Left ventricle myocardium superior (tissue), 1 donor: ENCODE results near the gene ZHX3. TPM values are rescaled to one million over a fixed set of nuclear protein-coding genes. Genes with fewer than 3 reads are reported as not detected.

ENCODE experiments used
- ATAC-seq: fragments of 200-7000 bp; cut with Tn5 transposase; one replicate; pipeline ENCODE4 v1.9.1; 2020; ENCODE audit warnings: mild to moderate bottlenecking, moderate library complexity
- DNase-seq: peaks from one replicate; pipeline ENCODE4 v3.0.0-alpha.2; 2020
- intact Hi-C: fragments of 100-400 bp; cut with micrococcal nuclease; formaldehyde crosslinking; loops from one replicate; pipeline ENCODE4 v1.11.0; 2022
- total RNA-seq: library from RNA; stranded (reverse); fragmentation: NEBNext Ultra II Directional; extraction: Animal tissue kit (Norgen Biotek cat#: 25700); gene quantifications from one replicate; pipeline ENCODE4 v1.2.1, GENCODE V29; 2021
- donor health status: DM: no; HTN: yes; CAD: no; lungs with severe emphysema.

Gene ZHX3
- total RNA-seq, 1 donor from 2014 or later = 37.8 TPM

DNA sequence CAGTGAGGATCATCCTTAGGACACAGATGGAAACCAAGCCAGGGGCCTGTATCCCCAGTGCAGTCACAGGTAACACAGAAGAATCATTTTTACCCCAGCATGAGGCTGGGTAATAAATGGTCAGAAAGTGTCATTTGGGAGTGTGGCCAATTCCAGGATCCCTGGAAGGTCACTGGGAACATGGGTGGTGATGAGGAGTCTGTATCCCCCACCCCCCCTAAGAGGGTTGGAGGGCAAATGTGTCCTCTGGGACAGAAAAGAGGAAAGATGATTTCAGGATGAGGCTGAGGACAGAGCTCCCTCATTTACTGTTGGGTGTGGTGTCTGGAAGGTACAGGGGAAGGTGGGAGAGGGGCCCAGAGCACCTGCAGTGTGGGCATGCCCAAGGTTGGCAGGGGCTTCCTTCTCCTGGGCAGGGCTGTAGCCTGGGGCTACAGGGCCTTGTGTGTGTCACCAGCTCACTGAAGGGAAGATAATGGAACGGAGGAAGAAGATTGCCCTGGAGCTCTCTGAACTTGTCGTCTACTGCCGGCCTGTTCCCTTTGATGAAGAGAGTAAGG, 145.7 kb downstream of the ZHX3 start:
- no peak for ATAC-seq
- DNase-seq = no peak
- intact Hi-C loops = loop anchor here (5.0 to 10.0 kb wide), 2 partner anchors 165 to 243 kb away; no protein-coding TSS in a partner anchor

- intact Hi-C loops = loop anchor here (5.0 to 10.0 kb wide), 2 partner anchors 167 to 244 kb away; no protein-coding TSS in a partner anchor
- peak; percentile 11 for DNase-seq
- no peak for ATAC-seq
These were observed 147.0 kb downstream of the ZHX3 start for GRCh38 chr20:41170386-41171105.

DNA sequence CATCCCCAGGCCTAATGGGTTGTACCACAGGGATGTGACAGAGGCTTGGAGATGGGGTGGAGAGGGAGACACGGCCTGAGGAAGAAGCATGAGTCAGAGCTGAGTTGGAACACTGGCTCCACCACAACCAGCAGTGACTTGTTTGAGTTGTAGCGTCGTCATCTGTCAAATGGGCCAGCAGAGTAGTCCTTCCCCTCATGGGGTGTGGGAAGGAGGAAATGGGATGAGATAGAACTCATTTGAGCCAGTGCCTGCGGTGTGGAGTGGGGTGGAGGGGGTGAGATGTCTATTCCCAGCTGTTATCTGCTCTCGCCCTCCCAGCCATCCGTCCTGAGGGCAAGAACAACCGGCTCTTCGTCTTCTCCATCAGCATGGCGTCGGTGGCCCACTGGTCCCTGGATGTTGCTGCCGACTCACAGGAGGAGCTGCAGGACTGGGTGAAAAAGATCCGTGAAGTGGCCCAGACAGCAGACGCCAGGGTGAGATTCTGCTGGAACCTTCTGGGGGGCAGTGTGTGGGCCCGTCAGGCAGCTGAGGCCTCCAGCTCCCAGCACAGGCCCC, 147.7 kb downstream of the ZHX3 start:
- intact Hi-C loops = loop anchor here (5.0 to 10.0 kb wide), 2 partner anchors 167 to 245 kb away; no protein-coding TSS in a partner anchor
- DNase-seq (peak; percentile 18), ATAC-seq (no peak)

DNA sequence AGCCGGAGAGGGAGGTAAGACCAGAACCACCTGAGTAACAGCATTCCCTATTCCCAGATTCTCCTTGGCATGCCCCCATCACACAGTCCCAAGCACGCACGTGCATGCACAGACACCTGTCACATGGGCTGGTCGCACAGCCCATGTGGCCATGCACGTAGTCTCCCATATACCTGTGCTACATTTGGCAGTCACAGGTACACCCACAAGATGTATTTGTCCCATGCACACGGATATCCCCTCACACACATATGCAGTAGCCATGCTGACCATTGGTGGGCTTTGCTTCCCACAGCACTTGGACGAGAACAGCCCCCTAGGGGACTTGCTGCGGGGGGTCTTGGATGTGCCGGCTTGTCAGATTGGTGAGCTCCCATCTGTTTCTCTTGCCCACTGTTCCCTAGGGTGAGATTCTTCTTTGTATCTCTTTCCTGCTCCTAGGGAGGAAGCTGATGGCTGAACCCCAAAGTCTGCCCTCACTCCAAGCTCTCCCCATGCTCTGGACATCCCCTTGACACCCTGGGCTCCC, 148.3 kb downstream of the ZHX3 start:
- DNase-seq (peak; percentile 24), ATAC-seq (no peak)
- intact Hi-C loops = no loop called here

DNA sequence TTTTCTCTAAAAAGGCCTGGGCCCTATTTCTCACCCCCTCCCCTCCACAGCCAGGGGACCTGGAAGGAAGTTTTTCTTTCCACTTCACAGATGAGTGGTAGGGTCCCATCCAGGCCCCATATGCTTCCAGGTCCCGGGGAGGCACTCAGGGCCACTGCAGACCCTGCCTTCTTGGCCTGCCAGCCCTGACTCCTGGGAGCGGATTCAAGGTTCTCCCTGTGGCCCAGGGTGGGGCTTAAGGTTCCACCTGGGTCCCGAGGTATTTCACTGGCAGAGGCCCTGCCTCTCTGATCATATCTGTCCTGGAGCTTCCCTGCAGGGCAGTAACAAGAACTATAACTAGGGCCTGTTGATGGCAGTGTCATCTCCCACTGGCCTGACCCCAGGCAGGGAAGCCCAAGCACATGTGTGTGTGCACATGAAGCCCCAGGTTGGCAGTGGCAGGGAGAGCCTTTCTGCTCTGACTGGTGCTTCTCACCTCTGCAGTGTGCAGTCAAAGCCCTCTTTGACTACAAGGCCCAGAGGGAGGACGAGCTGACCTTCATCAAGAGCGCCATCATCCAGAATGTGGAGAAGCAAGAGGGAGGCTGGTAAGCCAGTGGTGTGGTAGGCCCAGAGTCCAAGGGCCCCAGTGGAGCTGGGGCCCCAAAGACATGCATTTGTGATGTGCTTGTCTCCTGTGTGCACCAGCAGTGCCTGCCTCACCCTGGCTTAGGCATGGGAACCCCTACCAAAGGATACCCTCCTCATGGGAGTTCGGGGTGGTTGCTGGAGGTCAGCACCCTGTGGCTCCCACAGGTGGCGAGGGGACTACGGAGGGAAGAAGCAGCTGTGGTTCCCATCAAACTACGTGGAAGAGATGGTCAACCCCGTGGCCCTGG, 149.0 kb downstream of the ZHX3 start:
- ATAC-seq (no peak), DNase-seq (peak; percentile 20)
- intact Hi-C loops = no loop called here

- ATAC-seq = no peak
- intact Hi-C loops = no loop called here
- DNase-seq = peak; percentile 9
These were observed 149.9 kb downstream of the ZHX3 start for GRCh38 chr20:41167481-41168253.

- DNase-seq = peak; percentile 9
- intact Hi-C loops = no loop called here
- ATAC-seq = no peak
These were observed 150.4 kb downstream of the ZHX3 start for GRCh38 chr20:41167118-41167470.

DNA sequence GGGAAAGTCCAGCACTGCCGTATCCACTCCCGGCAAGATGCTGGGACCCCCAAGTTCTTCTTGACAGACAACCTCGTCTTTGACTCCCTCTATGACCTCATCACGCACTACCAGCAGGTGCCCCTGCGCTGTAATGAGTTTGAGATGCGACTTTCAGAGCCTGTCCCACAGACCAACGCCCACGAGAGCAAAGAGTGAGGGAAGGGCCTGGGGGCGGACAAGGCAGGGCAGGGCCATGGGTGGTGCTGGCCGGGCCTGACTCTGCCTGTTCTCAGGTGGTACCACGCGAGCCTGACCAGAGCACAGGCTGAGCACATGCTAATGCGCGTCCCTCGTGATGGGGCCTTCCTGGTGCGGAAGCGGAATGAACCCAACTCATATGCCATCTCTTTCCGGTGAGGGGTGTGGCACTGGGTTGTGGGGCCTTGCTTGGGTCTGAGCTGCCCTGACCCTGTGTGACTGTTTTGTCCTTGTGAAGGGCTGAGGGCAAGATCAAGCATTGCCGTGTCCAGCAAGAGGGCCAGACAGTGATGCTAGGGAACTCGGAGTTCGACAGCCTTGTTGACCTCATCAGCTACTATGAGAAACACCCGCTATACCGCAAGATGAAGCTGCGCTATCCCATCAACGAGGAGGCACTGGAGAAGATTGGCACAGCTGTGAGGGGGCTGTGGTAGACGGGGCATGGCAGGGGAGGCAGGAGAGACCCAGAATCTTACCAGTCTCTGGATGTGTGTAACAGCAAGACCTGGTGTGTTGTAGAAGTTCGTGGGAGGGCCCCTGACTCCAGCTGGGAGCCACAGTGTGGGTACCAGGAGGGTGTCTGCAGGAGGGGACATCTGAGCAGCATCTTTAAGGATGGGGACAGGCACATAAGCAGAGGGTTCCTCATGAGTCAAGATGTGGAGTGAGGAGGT, 151.1 kb downstream of the ZHX3 start:
- peak; percentile 18 for DNase-seq
- intact Hi-C loops = no loop called here
- ATAC-seq = no peak

GRCh38 chr20:41165001-41165882, 152.3 kb downstream of the ZHX3 start:
- DNase-seq (peak; percentile 9), ATAC-seq (no peak)
- intact Hi-C loops = no loop called here

DNA sequence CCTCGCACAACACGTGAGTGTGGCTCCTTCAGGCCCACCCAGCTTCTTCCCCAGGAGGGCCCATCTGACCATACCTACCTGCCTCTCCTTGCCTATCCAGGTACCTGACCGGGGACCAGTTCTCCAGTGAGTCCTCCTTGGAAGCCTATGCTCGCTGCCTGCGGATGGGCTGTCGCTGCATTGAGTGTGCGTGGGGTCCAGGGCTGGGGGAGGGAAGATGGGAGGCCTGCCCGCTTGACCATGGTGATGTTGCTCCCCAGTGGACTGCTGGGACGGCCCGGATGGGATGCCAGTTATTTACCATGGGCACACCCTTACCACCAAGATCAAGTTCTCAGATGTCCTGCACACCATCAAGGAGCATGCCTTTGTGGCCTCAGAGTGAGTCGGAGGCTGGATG, 153.7 kb downstream of the ZHX3 start:
- intact Hi-C loops = no loop called here
- no peak for ATAC-seq
- peak; percentile 20 for DNase-seq

- no peak for ATAC-seq
- DNase-seq = peak; percentile 7
These were observed 155.1 kb downstream of the ZHX3 start for GRCh38 chr20:41162396-41162795.

GRCh38 chr20:41161886-41162285, 155.6 kb downstream of the ZHX3 start:
- ATAC-seq = peak; percentile 27
- peak; percentile 44 for DNase-seq
- intact Hi-C loops = no loop called here

More at GRCh38 chr20:41162396-41162795, 155.1 kb downstream of the ZHX3 start:
- intact Hi-C loops = no loop called here

DNA sequence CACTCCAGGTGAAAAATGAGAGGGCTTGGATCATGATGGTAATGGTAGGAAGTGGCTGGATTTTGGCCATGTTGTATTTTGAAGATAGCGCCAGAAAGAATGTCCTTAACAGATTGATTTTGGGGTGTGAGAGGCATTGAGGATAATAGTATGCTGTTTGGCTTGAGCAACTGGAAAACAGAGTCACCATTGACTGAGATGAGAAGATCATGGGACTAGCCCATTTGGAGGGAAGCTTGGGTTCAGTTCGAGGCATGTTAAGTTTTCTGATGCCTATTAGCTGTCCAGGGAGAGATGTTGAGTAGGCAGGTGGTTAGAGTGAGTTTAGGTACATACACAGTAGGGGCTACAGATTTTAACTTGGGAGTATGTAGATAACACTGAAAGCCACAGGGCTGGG, 156.8 kb downstream of the ZHX3 start:
- ATAC-seq = no peak
- DNase-seq = no peak
- intact Hi-C loops = no loop called here

- DNase-seq (no peak), ATAC-seq (no peak)
- intact Hi-C loops = no loop called here
These were observed 158.0 kb downstream of the ZHX3 start for GRCh38 chr20:41159547-41159946.

DNA sequence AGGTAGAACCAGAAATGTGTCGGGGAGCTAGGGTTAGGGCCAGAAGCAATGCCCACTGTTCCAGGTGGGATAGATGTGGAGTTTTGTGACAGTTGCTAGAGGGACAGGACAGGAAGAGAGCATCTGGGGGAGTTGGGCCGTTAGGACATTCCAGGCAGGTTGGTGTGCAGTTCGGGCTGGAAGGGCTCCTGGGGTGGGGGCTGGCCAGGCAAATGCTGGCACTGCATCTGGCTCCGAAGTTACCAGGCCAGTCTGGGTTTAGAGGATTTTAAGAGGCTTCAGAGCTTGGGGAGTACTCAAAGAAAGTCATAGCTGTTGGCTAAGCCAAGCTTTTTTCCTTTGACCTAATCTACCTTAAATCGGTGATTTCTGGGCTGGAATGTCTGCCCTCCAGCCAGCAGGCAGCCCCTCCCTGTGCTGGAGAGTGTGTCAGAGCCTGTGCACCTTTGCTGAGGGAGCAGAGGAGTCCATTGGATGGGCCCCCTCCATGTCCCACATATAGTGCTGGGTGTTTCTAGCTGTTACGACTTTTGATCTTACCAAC, 159.4 kb downstream of the ZHX3 start:
- no peak for ATAC-seq
- intact Hi-C loops = no loop called here
- no peak for DNase-seq

- no peak for ATAC-seq
- intact Hi-C loops = no loop called here
These were observed 162.3 kb downstream of the ZHX3 start for GRCh38 chr20:41155261-41155660.

More at GRCh38 chr20:41155261-41155660, 162.3 kb downstream of the ZHX3 start:
- DNase-seq = no peak
